IMR-90 (cell line): Measurements from ENCODE around the gene COX6A1. TPM values are rescaled to one million over a fixed set of nuclear protein-coding genes. Genes with fewer than 3 reads are reported as not detected.
"Not testable (repeated sequence)": the region's sequence is repeated elsewhere in the genome, so short reads cannot be mapped to it uniquely, and the experiment has no call there.

Source experiments
- ATAC-seq: fragments of 200-7000 bp; cut with Tn5 transposase; 2 replicates; pipeline ENCODE4 v1.9.1; 2020; ENCODE audit warnings: low read depth, mild to moderate bottlenecking, moderate library complexity
- BruUV-seq: library from RNA; stranded (reverse); fragments of 400-500 nt; replicated peaks from 2 replicates; lab custom pipeline; 2021; lab: Mats Ljungman, UMichigan
- CTCF ChIA-PET: fragments of 300-600 bp; formaldehyde crosslinking; extraction: SDS; loops from one replicate; lab custom pipeline; 2021; ENCODE audit warnings: antibody characterized with exemption; lab: Yijun Ruan, JAX
- POLR2A ChIA-PET: fragments of 300-600 bp; sonication (Branson Sonifier 250); formaldehyde crosslinking; loops from one replicate; lab custom pipeline; 2022; ENCODE audit warnings: antibody characterized with exemption; ENCODE audit not compliant: unreplicated experiment; lab: Charles Lee
- DNase-seq: peaks from one replicate; pipeline ENCODE4 v3.0.0; 2013
- H2AFZ ChIP-seq: replicated peaks from 2 replicates; pipeline ENCODE3; 2013; ENCODE audit warnings: low read length, mild to moderate bottlenecking; ENCODE audit not compliant: poor library complexity
- H2AK5ac ChIP-seq: 2 replicates; pipeline ENCODE4 v1.6.1; 2013; ENCODE audit warnings: low read depth, low read length, inconsistent platforms
- H2AK9ac ChIP-seq: replicated peaks from 2 replicates; pipeline ENCODE3; 2013; ENCODE audit warnings: mild to moderate bottlenecking, low read depth, low read length, moderate library complexity; ENCODE audit not compliant: poor library complexity
- H2BK120ac ChIP-seq: 2 replicates; pipeline ENCODE4 v1.6.1; 2013; ENCODE audit warnings: low read depth, low read length, inconsistent platforms
- H2BK15ac ChIP-seq: 3 replicates; pipeline ENCODE4 v1.6.1; 2013; ENCODE audit warnings: low read depth, low read length, inconsistent platforms
- H2BK20ac ChIP-seq: 2 replicates; pipeline ENCODE4 v1.6.1; 2013; ENCODE audit warnings: low read depth, mild to moderate bottlenecking, inconsistent platforms, low read length, moderate library complexity
- H2BK5ac ChIP-seq: 2 replicates; pipeline ENCODE4 v1.6.1; 2013; ENCODE audit warnings: mild to moderate bottlenecking, low read depth, low read length, inconsistent platforms; ENCODE audit not compliant: poor library complexity, severe bottlenecking
- H3K14ac ChIP-seq: replicated peaks from 2 replicates; pipeline ENCODE4 v1.6.1; 2013; ENCODE audit warnings: low read depth, low read length, inconsistent platforms
- H3K18ac ChIP-seq: 2 replicates; pipeline ENCODE4 v1.6.1; 2013; ENCODE audit warnings: low read depth, low read length, control low read depth
- H3K23ac ChIP-seq: 2 replicates; pipeline ENCODE4 v1.6.1; 2013; ENCODE audit warnings: low read depth, low read length, inconsistent platforms
- H3K27ac ChIP-seq: 2 replicates; pipeline ENCODE4 v1.5.1; 2013; ENCODE audit warnings: mild to moderate bottlenecking, control low read depth, low read length; ENCODE audit not compliant: insufficient read depth
- H3K27me3 ChIP-seq: 2 replicates; pipeline ENCODE4 v1.6.1; 2013; ENCODE audit warnings: low read length; ENCODE audit not compliant: control insufficient read depth, insufficient read depth
- H3K36me3 ChIP-seq: 2 replicates; pipeline ENCODE4 v1.6.1; 2013; ENCODE audit warnings: low read length, mixed read lengths; ENCODE audit not compliant: control insufficient read depth, insufficient read depth
- H3K4ac ChIP-seq: 2 replicates; pipeline ENCODE4 v1.6.1; 2013; ENCODE audit warnings: low read depth, low read length, inconsistent platforms
- H3K4me1 ChIP-seq: 2 replicates; pipeline ENCODE4 v1.6.1; 2013; ENCODE audit warnings: low read length, mixed read lengths; ENCODE audit not compliant: control insufficient read depth, insufficient read depth
- H3K4me2 ChIP-seq: 2 replicates; pipeline ENCODE4 v1.6.1; 2013; ENCODE audit warnings: low read depth, mild to moderate bottlenecking, control low read depth, low read length, moderate library complexity
- H3K4me3 ChIP-seq: 2 replicates; pipeline ENCODE4 v1.5.1; 2013; ENCODE audit warnings: low read depth, mild to moderate bottlenecking, control low read depth, low read length, moderate library complexity; ENCODE audit not compliant: insufficient read depth
- H3K56ac ChIP-seq: 2 replicates; pipeline ENCODE4 v1.6.1; 2013; ENCODE audit warnings: low read length, inconsistent platforms; ENCODE audit not compliant: insufficient read depth; ENCODE audit errors: extremely low read depth
- H3K79me1 ChIP-seq, 2 experiments: 2 replicates each; pipeline ENCODE4 v1.6.1; 2013; ENCODE audit warnings: low read length in 2 of 2, inconsistent platforms in 1 of 2, low read depth in 1 of 2
- H3K9ac ChIP-seq: 2 replicates; pipeline ENCODE4 v1.6.1; 2013; ENCODE audit warnings: low read depth, low read length, control low read depth
- H3K9me1 ChIP-seq: 2 replicates; pipeline ENCODE4 v1.6.1; 2013; ENCODE audit warnings: low read length, inconsistent platforms; ENCODE audit not compliant: insufficient read depth
- H3K9me3 ChIP-seq: 2 replicates; pipeline ENCODE4 v1.6.1; 2013; ENCODE audit warnings: low read length; ENCODE audit not compliant: control insufficient read depth, insufficient read depth
- H4K20me1 ChIP-seq: 2 replicates; pipeline ENCODE4 v1.6.1; 2013; ENCODE audit warnings: low read length, inconsistent platforms; ENCODE audit not compliant: insufficient read depth
- H4K5ac ChIP-seq: 2 replicates; pipeline ENCODE4 v1.6.1; 2013; ENCODE audit warnings: mild to moderate bottlenecking, low read depth, low read length, control low read depth
- H4K8ac ChIP-seq, 2 experiments: 2 replicates each; pipeline ENCODE4 v1.6.1; 2013; ENCODE audit warnings: low read depth in 2 of 2, low read length in 2 of 2, control low read depth in 1 of 2, inconsistent platforms in 1 of 2
- H4K91ac ChIP-seq: 2 replicates; pipeline ENCODE4 v1.6.1; 2013; ENCODE audit warnings: low read depth, low read length, inconsistent platforms; ENCODE audit not compliant: insufficient read depth
- CEBPB ChIP-seq: IDR thresholded peaks from 2 replicates; pipeline ENCODE4 v1.6.1; 2012; ENCODE audit warnings: low read depth, low read length, improper control_type of control experiment
- WGBS, 2 experiments: methylation state at CpG; one replicate each; pipeline versions ENCODE4 v1.1.5 to v1.1.7; 2013; ENCODE audit warnings: missing lambda C conversion rate in 2 of 2; ENCODE audit not compliant: insufficient read length in 1 of 2; ENCODE audit errors: extremely low coverage in 2 of 2; 5-methylcytosine and 5-hydroxymethylcytosine counted together
- dilution Hi-C: fragments of 300-500 bp; cut with HindIII; formaldehyde crosslinking; loops from one replicate; pipeline ENCODE4 v1.14.3; 2018; ENCODE audit warnings: low sequenced_read_pairs; ENCODE audit not compliant: unreplicated experiment
- in situ Hi-C: fragments of 300-500 bp; cut with MboI; formaldehyde crosslinking; loops from 3 replicates; pipeline ENCODE4 v1.14.3; 2019; ENCODE audit warnings: low sequenced_read_pairs, inconsistent platforms, mixed read lengths
- intact Hi-C: fragments of 100-400 bp; cut with micrococcal nuclease; formaldehyde crosslinking; loops from 2 replicates; pipeline ENCODE4 v1.10.0; 2022
- polyA plus RNA-seq, 3 experiments: library from polyadenylated mRNA; depleted of rRNA; stranded (reverse); fragments of >200 nt; gene quantifications; 2 replicates each; pipeline ENCODE4 v1.2.3, GENCODE V29; 2012; ENCODE audit warnings: low replicate concordance in 1 of 3
- total RNA-seq: library from RNA; depleted of rRNA; stranded (reverse); fragments of >200 nt; gene quantifications from 2 replicates; pipeline ENCODE4 v1.2.3, GENCODE V29; 2012

COX6A1 gene
- total and polyA plus RNA-seq, 2 of the 4 experiments (the other 2 are of a cell fraction): 396 to 541 TPM

DNA sequence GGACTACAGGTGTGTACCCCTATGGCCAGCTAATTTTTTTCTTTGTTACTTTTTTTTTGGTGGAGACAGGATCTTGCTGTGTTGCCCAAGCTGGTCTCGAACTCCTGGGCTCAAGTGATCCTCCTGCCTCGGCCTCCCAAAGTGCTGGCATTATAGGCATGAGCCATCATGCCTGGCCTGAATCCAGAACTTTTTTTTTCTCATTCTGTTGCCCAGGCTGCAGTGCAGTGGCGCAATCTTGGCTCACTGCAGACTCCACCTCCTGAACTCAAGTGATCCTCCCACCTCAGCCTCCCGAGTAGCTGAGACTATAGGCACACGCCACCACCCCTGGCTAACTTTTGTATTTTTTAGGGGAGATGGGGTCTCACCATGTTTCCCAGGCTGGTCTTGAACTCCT, 14.6 kb downstream of the COX6A1 start:
- H3K14ac ChIP-seq, H2BK5ac ChIP-seq, H3K9me1 ChIP-seq, H2BK20ac ChIP-seq, H2AK5ac ChIP-seq, H3K9ac ChIP-seq, ATAC-seq, H3K9me3 ChIP-seq, H3K56ac ChIP-seq, H2AFZ ChIP-seq, POLR2A ChIA-PET, H3K18ac ChIP-seq, H3K4me3 ChIP-seq, H3K4me2 ChIP-seq, dilution Hi-C loops, intact Hi-C loops, H3K4me1 ChIP-seq, in situ Hi-C loops, H3K23ac ChIP-seq, H2AK9ac ChIP-seq, H3K27ac ChIP-seq, H3K4ac ChIP-seq, H4K91ac ChIP-seq, H4K8ac ChIP-seq, BruUV-seq, H4K5ac ChIP-seq, H2BK15ac ChIP-seq, H3K27me3 ChIP-seq, DNase-seq, H2BK120ac ChIP-seq: not testable (repeated sequence)
- no CpG with 5 or more reads among the region's 5 CpGs for WGBS, 2 experiments
- peak; percentile 43; the same call in 1 of the 2 replicates for TF ChIP-seq CEBPB
- H4K20me1 ChIP-seq: peaks cover 14% of the 10 kb centered on the region; the same call in 1 of the 2 replicates
- CTCF ChIA-PET: interaction anchor here (1.4 kb wide), 1 partner anchor 12 kb away, joined by 3 read pairs; no protein-coding TSS in a partner anchor
- H3K79me1 ChIP-seq: peaks cover 12 to 53% of the 10 kb centered on the region in 2 experiments
- H3K36me3 ChIP-seq: peaks cover 31% of the 10 kb centered on the region
